ENCODE results near the gene EP400.

GRCh38 chr12:131947482-131948027, 2.2 kb upstream of the EP400 start:
- no peak for TF ChIP-seq CTCF (IDR thresholded peaks at IDR 0.05)
- TF ChIP-seq POLR2A (IDR thresholded peaks at IDR 0.05): no peak
